ENCODE data around the gene FOXP1.

Gene FOXP1

GRCh38 chr3:71119171-71119570 is 464.4 kb downstream of the FOXP1 start:
- Histone ChIP-seq H3K36me3 (ENCODE audit: control insufficient read depth, insufficient read depth, low read length) (no peaks in the 10 kb centered on the region), H3K4me3 (replicated peaks; ENCODE audit: low read depth, low read length) (no peak overlapping the region), H3K27me3 (replicated peaks; ENCODE audit: control insufficient read depth, insufficient read depth, low read length) (no peaks in the 10 kb centered on the region; the same call in 1 of the 2 replicates)
- TF ChIP-seq, protein P1, sequence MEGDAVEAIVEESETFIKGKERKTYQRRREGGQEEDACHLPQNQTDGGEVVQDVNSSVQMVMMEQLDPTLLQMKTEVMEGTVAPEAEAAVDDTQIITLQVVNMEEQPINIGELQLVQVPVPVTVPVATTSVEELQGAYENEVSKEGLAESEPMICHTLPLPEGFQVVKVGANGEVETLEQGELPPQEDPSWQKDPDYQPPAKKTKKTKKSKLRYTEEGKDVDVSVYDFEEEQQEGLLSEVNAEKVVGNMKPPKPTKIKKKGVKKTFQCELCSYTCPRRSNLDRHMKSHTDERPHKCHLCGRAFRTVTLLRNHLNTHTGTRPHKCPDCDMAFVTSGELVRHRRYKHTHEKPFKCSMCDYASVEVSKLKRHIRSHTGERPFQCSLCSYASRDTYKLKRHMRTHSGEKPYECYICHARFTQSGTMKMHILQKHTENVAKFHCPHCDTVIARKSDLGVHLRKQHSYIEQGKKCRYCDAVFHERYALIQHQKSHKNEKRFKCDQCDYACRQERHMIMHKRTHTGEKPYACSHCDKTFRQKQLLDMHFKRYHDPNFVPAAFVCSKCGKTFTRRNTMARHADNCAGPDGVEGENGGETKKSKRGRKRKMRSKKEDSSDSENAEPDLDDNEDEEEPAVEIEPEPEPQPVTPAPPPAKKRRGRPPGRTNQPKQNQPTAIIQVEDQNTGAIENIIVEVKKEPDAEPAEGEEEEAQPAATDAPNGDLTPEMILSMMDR (IDR thresholded peaks at IDR 0.05; ENCODE audit: insufficient read depth, low read length, poor library complexity, severe bottlenecking): no peak
- DNase-seq (ENCODE audit: extremely low read depth, insufficient read length): no peak

DNA sequence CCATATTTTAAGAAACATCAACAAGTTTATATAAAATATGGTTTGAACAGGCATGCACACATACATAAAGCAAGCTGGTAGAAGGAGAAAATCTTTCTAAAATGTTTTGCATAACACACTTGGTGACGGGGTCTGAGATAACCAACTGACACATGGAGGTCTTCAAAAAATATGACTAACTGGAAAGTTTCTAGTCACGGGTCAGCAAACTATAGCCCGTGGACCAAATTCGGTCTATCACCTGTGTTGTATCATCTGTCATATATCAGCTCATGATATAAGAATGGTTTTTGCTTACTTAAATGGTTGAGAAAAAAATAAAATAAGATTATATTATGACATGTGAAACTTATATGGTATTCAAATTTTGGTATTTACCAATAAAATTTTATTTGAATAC is 465.1 kb downstream of the FOXP1 start:
- Histone ChIP-seq H3K27me3 (replicated peaks; ENCODE audit: control insufficient read depth, insufficient read depth, low read length) (no peaks in the 10 kb centered on the region; the same call in 1 of the 2 replicates), H3K4me3 (replicated peaks; ENCODE audit: low read depth, low read length) (no peak overlapping the region), H3K36me3 (ENCODE audit: control insufficient read depth, insufficient read depth, low read length) (no peaks in the 10 kb centered on the region)
- DNase-seq (ENCODE audit: extremely low read depth, insufficient read length): no peak
- TF ChIP-seq, protein P1 (IDR thresholded peaks at IDR 0.05; ENCODE audit: insufficient read depth, low read length, poor library complexity, severe bottlenecking): no peak

DNA sequence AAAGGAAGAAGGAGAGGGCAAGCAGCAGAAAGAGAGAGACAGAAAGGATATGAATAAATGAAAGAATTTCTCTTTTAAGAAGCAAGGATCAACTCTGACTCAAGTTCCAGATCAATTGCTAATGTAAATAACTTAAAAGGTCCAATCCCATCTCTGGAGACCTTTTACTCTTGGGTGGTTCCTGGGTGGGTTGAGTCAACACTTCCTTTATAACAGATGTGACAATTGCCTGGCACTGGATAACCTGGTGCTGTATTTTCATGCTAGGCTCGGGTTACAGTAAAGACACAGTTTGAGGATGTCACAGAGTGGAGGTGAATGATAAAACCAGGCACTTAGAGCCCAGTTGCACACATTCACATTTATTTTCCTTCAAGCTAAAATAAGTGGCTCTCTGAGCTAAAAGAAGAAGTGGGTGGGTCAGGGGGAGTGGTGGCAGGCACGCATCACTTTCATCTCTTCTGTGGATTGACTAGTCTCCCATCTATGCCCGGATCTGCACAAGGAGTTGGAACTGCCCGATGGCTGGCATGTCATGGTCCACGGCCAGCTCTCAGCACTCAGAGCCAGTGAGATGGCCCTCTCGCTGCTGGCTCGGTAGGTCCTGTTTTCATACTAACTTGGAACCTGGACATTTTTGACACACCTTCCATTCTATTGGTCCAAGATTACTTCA is 465.8 kb downstream of the FOXP1 start:
- H3K4me3 ChIP-seq (replicated peaks; ENCODE audit: low read depth, low read length): no peak overlapping the region
- H3K27me3 ChIP-seq (replicated peaks; ENCODE audit: control insufficient read depth, insufficient read depth, low read length): no peaks in the 10 kb centered on the region; the same call in 1 of the 2 replicates
- TF ChIP-seq, protein P1 (IDR thresholded peaks at IDR 0.05; ENCODE audit: insufficient read depth, low read length, poor library complexity, severe bottlenecking): no peak
- no peaks in the 10 kb centered on the region for H3K36me3 ChIP-seq (ENCODE audit: control insufficient read depth, insufficient read depth, low read length)
- DNase-seq (ENCODE audit: extremely low read depth, insufficient read length): no peak

DNA sequence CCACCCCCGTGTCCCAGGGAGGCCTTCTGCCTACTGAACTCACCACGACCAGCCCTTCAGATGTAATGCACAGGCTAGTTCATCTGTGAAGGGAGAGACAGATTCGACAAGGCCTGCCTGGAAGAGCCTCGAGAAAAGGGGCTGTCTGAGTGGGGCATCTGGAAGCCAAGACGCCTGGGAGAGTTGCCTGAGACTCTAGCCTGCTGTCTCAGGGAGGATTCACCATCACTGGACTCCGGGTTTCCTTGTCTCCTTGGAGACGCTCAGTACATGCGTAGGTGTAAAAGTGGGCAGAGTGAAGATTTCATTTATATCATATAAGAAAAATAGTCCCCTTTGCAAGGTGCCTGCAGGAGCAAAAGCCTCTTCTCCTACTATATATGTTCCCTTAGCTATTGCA is 468.9 kb downstream of the FOXP1 start:
- H3K36me3 ChIP-seq (ENCODE audit: control insufficient read depth, insufficient read depth, low read length): no peaks in the 10 kb centered on the region
- DNase-seq (ENCODE audit: extremely low read depth, insufficient read length): no peak
- no peak overlapping the region for H3K4me3 ChIP-seq (replicated peaks; ENCODE audit: low read depth, low read length)
- TF ChIP-seq, protein P1 (IDR thresholded peaks at IDR 0.05; ENCODE audit: insufficient read depth, low read length, poor library complexity, severe bottlenecking): no peak
- no peaks in the 10 kb centered on the region for H3K27me3 ChIP-seq (replicated peaks; ENCODE audit: control insufficient read depth, insufficient read depth, low read length)

DNA sequence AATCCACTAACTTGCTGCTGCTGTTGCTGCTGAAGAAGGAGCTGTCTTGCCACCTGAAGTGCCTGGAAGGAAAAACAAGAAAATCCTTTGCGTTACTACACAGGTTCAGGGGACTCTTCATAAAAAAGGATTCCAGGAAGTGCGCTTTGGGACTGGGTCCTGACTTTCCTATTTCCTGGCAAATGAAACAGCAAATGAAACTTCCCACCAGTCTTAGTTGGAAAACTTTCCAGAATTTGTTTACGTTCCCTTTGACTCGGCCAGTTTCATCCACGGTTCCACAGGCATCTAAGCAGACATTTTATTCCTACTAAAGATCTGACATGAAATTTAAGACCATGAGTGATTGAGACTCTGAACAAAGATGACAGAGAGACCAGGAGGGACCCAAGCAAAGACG is 471.0 kb downstream of the FOXP1 start:
- H3K4me3 ChIP-seq (replicated peaks; ENCODE audit: low read depth, low read length): no peak overlapping the region
- no peaks in the 10 kb centered on the region for H3K36me3 ChIP-seq (ENCODE audit: control insufficient read depth, insufficient read depth, low read length)
- TF ChIP-seq, protein P1 (IDR thresholded peaks at IDR 0.05; ENCODE audit: insufficient read depth, low read length, poor library complexity, severe bottlenecking): no peak
- H3K27me3 ChIP-seq (replicated peaks; ENCODE audit: control insufficient read depth, insufficient read depth, low read length): no peaks in the 10 kb centered on the region
- no peak for DNase-seq (ENCODE audit: extremely low read depth, insufficient read length)
